Uterus (tissue), 2 donors: ENCODE measurements around the gene RGS1.

Experiments used
- POLR2A ChIP-seq, 2 donors: fragments of 450-650 bp; IDR thresholded peaks; one replicate each; pipeline ENCODE4 v1.6.1; 2016; ENCODE audit warnings: antibody characterized with exemption in 2 of 2, mild to moderate bottlenecking in 1 of 2, moderate library complexity in 1 of 2
- TF ChIP-seq, protein P1 (sequence below), 4 experiments: fragments of 200-600 bp in 2 of 4; fragments of 450-650 bp in 2 of 4; sonication (generic) in 2 of 4; IDR thresholded peaks; one replicate each; pipeline ENCODE4 v1.5.1; 2016 to 2019; ENCODE audit warnings: antibody characterized with exemption in 4 of 4, mild to moderate bottlenecking in 2 of 4, moderate library complexity in 1 of 4

DNA sequence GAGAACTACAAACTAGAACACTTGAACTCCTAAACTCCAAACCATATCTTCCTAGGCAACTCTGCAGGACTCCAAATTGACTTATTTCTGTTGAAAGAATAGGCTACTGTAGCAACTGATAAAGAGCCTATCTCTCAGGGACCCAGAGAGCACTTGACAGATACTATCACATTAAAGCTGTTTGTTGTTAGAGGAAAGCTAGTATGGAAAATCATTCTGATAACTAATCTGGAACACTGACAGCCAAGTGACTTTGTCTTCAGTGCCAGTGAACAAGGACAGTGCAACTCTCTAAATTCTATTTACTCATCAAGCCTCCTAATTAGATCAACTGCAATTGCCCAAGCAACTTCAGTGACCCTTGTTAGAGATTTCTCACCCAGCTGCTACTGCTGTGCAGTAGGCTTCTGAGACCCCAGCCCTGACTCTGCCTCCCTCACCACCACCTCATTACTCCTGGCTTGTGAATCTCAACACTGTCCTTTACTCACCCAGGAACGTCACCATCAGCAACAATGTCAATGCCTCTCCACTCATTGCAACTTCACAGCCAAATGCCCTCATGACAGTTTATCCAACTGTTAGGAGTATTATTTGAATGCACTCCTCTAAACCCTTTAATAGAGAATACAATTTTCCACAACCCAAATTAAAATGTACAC, 53.0 kb downstream of the RGS1 start:
- TF ChIP-seq, protein P1, sequence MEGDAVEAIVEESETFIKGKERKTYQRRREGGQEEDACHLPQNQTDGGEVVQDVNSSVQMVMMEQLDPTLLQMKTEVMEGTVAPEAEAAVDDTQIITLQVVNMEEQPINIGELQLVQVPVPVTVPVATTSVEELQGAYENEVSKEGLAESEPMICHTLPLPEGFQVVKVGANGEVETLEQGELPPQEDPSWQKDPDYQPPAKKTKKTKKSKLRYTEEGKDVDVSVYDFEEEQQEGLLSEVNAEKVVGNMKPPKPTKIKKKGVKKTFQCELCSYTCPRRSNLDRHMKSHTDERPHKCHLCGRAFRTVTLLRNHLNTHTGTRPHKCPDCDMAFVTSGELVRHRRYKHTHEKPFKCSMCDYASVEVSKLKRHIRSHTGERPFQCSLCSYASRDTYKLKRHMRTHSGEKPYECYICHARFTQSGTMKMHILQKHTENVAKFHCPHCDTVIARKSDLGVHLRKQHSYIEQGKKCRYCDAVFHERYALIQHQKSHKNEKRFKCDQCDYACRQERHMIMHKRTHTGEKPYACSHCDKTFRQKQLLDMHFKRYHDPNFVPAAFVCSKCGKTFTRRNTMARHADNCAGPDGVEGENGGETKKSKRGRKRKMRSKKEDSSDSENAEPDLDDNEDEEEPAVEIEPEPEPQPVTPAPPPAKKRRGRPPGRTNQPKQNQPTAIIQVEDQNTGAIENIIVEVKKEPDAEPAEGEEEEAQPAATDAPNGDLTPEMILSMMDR (IDR thresholded peaks at IDR 0.05), result no peak
- TF ChIP-seq POLR2A (IDR thresholded peaks at IDR 0.05), result no peak
